WTC11 (cell line): Measurements from ENCODE around the gene MLST8. TPM values are rescaled to one million over a fixed set of nuclear protein-coding genes. Genes with fewer than 3 reads are reported as not detected.

Experiments
- ATAC-seq: fragments of 200-7000 bp; cut with Tn5 transposase; 2 replicates; pipeline ENCODE4 v1.10.0; 2021; ENCODE audit warnings: mild to moderate bottlenecking, moderate library complexity
- CTCF ChIA-PET: fragments of 300-600 bp; sonication (Branson Sonifier 250); formaldehyde crosslinking; loops from one replicate; lab custom pipeline; 2021; ENCODE audit warnings: antibody characterized with exemption; lab: Charles Lee
- POLR2A ChIA-PET: fragments of 350-600 bp; sonication (Branson Sonifier 250); formaldehyde crosslinking; loops from one replicate; lab custom pipeline; 2021; ENCODE audit warnings: antibody characterized with exemption; lab: Charles Lee
- DNase-seq: peaks from one replicate; pipeline ENCODE4 v3.0.0; 2021; ENCODE audit warnings: low spot score
- H3K27ac Mint-ChIP-seq: 2 replicates; pipeline ENCODE4 v1.8.0; 2021; ENCODE audit warnings: mixed read lengths
- H3K27me3 Mint-ChIP-seq: 2 replicates; pipeline ENCODE4 v1.8.0; 2021; ENCODE audit warnings: low read depth, mild to moderate bottlenecking, moderate library complexity, mixed read lengths
- H3K36me3 Mint-ChIP-seq: 2 replicates; pipeline ENCODE4 v1.8.0; 2021; ENCODE audit warnings: mixed read lengths
- H3K4me1 Mint-ChIP-seq: 2 replicates; pipeline ENCODE4 v1.8.0; 2022; ENCODE audit warnings: mixed read lengths
- H3K4me3 Mint-ChIP-seq: 2 replicates; pipeline ENCODE4 v1.8.0; 2021; ENCODE audit warnings: mild to moderate bottlenecking, moderate library complexity, mixed read lengths
- H3K9me3 Mint-ChIP-seq: 2 replicates; pipeline ENCODE4 v1.8.0; 2021; ENCODE audit warnings: mixed read lengths
- CDX4 ChIP-seq: fragments of 250-450 bp; sonication (Bioruptor Pico); IDR thresholded peaks from 2 replicates; pipeline ENCODE4 v1.9.0; 2021; ENCODE audit warnings: moderate library complexity, mild to moderate bottlenecking, inconsistent platforms, borderline replicate concordance
- CREM ChIP-seq: sonication (generic); formaldehyde crosslinking; IDR thresholded peaks from 2 replicates; pipeline ENCODE4 v1.8.1; 2022; ENCODE audit warnings: mild to moderate bottlenecking, missing genetic modification reagents, moderate library complexity
- E2F1 ChIP-seq: sonication (generic); formaldehyde crosslinking; IDR thresholded peaks from 2 replicates; pipeline ENCODE4 v1.8.0; 2022; ENCODE audit warnings: mild to moderate bottlenecking, missing genetic modification reagents
- FOXK1 ChIP-seq: sonication (generic); formaldehyde crosslinking; IDR thresholded peaks from 2 replicates; pipeline ENCODE4 v1.8.0; 2022; ENCODE audit warnings: mild to moderate bottlenecking, moderate library complexity, missing genetic modification reagents
- GRHL2 ChIP-seq: fragments of 250-450 bp; sonication (Bioruptor Pico); IDR thresholded peaks from 2 replicates; pipeline ENCODE4 v1.8.0; 2022; ENCODE audit warnings: mild to moderate bottlenecking, moderate library complexity; ENCODE audit not compliant: insufficient replicate concordance, severe bottlenecking
- GTF2I ChIP-seq: fragments of 250-450 bp; sonication (Bioruptor Pico); conservative IDR thresholded peaks from 2 replicates; pipeline ENCODE4 v1.4.0; 2021; ENCODE audit warnings: mild to moderate bottlenecking
- IRF1 ChIP-seq: sonication (generic); formaldehyde crosslinking; IDR thresholded peaks from 2 replicates; pipeline ENCODE4 v1.8.0; 2023; ENCODE audit warnings: missing genetic modification reagents
- JUN ChIP-seq: sonication (generic); formaldehyde crosslinking; IDR thresholded peaks from 2 replicates; pipeline ENCODE4 v1.8.0; 2023; ENCODE audit warnings: mild to moderate bottlenecking, missing genetic modification reagents
- OVOL2 ChIP-seq: fragments of 250-450 bp; sonication (Bioruptor Pico); IDR thresholded peaks from 2 replicates; pipeline ENCODE4 v1.9.0; 2021; ENCODE audit warnings: mild to moderate bottlenecking, borderline replicate concordance
- PRDM15 ChIP-seq: sonication (generic); formaldehyde crosslinking; IDR thresholded peaks from 2 replicates; pipeline ENCODE4 v1.8.0; 2022; ENCODE audit warnings: missing genetic modification reagents
- PRRX2 ChIP-seq: fragments of 250-450 bp; sonication (Bioruptor Pico); IDR thresholded peaks from 2 replicates; pipeline ENCODE4 v1.8.0; 2021; ENCODE audit warnings: mild to moderate bottlenecking
- RORB ChIP-seq: fragments of 250-450 bp; sonication (Bioruptor Pico); IDR thresholded peaks from 2 replicates; pipeline ENCODE4 v1.9.0; 2021; ENCODE audit warnings: mild to moderate bottlenecking
- TP53 ChIP-seq: sonication (generic); formaldehyde crosslinking; IDR thresholded peaks from 2 replicates; pipeline ENCODE4 v1.8.1; 2023; ENCODE audit warnings: mild to moderate bottlenecking, missing genetic modification reagents
- ZNF121 ChIP-seq: sonication (generic); formaldehyde crosslinking; IDR thresholded peaks from 2 replicates; pipeline ENCODE4 v1.8.0; 2023; ENCODE audit warnings: missing genetic modification reagents
- ZNF263 ChIP-seq: sonication (generic); formaldehyde crosslinking; IDR thresholded peaks from 2 replicates; pipeline ENCODE4 v1.8.1; 2022; ENCODE audit warnings: low read depth, mild to moderate bottlenecking, moderate library complexity, missing genetic modification reagents
- ZNF423 ChIP-seq: fragments of 250-450 bp; sonication (Bioruptor Pico); IDR thresholded peaks from 2 replicates; pipeline ENCODE4 v2.1.2; 2022; ENCODE audit warnings: mild to moderate bottlenecking, moderate library complexity
- total RNA-seq: library from RNA; stranded (reverse); gene quantifications from 3 replicates; pipeline ENCODE4 v1.2.3, GENCODE V29; 2021
- TF ChIP-seq, protein P1 (sequence below): fragments of 250-450 bp; sonication (Bioruptor Pico); IDR thresholded peaks from 2 replicates; pipeline ENCODE4 v2.1.2; 2022; ENCODE audit warnings: mild to moderate bottlenecking, moderate library complexity
- TF ChIP-seq, protein P2 (sequence below): sonication (generic); formaldehyde crosslinking; IDR thresholded peaks from 2 replicates; pipeline ENCODE4 v1.8.1; 2023; ENCODE audit warnings: mild to moderate bottlenecking, missing genetic modification reagents

MLST8 gene
- total RNA-seq, 1 experiment from 2014 or later: 71.6 TPM

GRCh38 chr16:2159175-2159838 lies 45.9 kb upstream of the MLST8 start (continued):
- TF ChIP-seq PRDM15 (CRISPR knock-in tag) (no peak), RORB (CRISPR knock-in tag) (no peak)

DNA sequence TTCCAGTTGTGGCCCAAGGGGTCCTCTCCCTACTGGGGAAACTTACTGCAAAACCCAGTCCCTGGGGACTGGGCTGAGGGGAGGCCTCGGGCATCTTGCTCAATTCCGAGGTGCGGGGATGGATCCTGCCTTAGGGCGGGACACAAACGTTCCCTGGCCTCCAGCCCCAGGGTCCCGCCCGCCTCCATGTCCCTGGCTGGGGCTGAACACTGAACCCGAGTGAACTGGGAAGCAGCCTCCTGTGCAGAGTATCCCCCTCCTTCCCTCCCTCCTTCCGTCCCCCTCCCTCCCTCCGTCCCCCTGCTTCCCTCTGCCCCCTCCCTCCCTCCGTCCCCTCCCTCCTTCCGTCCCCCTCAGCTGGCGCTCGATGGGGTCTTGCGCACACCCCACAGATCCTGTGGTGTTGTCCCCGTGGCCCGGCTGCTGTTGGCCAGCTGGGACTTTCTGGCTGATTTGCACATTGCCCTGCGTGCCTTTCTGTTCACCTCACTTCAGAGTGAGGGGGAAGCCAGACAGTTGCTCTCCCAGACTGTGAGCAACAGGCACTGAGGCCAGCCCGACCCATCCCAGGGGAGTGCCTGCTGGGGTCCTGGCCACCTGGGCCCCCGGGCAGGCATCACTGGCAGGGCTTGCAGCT lies 44.2 kb upstream of the MLST8 start:
- ChIA-PET POLR2A (no interaction called here), CTCF (interaction anchor here (0.8 to 1.3 kb wide), 2 partner anchors 20 to 34 kb away, joined by 3 to 5 read pairs; no protein-coding TSS in a partner anchor)
- no peak overlapping the region; the same call in 1 of the 2 replicates for H3K27ac Mint-ChIP-seq
- H3K9me3 Mint-ChIP-seq: no peaks in the 10 kb centered on the region
- DNase-seq (no peak), ATAC-seq (peak; percentile 21)
- peaks cover 26% of the 10 kb centered on the region for H3K4me1 Mint-ChIP-seq
- H3K36me3 Mint-ChIP-seq: peaks cover 10% of the 10 kb centered on the region
- TF ChIP-seq OVOL2 (CRISPR knock-in tag) (no peak), JUN (CRISPR knock-in tag) (no peak), GTF2I (no peak), IRF1 (CRISPR knock-in tag) (no peak)
- H3K4me3 Mint-ChIP-seq: no peak overlapping the region
- no peaks in the 10 kb centered on the region for H3K27me3 Mint-ChIP-seq

DNA sequence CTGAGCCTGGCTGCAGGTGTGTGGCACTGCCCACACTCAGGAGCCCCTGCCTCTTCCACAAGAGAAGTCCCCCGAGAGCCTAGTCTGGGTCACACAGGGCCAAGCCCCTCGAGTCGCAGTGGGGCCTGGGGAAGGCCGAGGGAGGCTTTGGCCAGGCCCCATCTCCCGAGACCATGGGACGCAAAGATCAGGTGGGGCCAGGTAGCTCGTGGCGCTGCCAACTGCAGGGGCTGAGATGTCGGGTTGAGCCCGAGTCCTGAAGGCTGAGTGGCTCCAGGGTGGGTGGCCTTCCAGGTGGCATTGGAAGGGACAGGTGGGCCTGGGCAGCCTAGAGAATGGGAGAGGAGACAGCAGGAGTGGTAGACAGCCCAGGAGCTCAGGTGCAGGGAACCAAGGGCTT lies 43.3 kb upstream of the MLST8 start:
- TF ChIP-seq GRHL2 (CRISPR knock-in tag) (no peak), FOXK1 (CRISPR knock-in tag) (no peak), RORB (CRISPR knock-in tag) (no peak), ZNF423 (CRISPR knock-in tag) (no peak)
- Mint-ChIP-seq H3K9me3 (no peaks in the 10 kb centered on the region), H3K27me3 (no peaks in the 10 kb centered on the region), H3K4me1 (peaks cover 18% of the 10 kb centered on the region), H3K4me3 (no peak overlapping the region), H3K27ac (peak overlapping the region; percentile 80), H3K36me3 (peaks cover 13% of the 10 kb centered on the region)
- ChIA-PET CTCF (interaction anchor here (0.8 kb wide), 1 partner anchor 33 kb away, joined by 3 read pairs; no protein-coding TSS in a partner anchor), POLR2A (no interaction called here)
- no peak for ATAC-seq
- DNase-seq: no peak

DNA sequence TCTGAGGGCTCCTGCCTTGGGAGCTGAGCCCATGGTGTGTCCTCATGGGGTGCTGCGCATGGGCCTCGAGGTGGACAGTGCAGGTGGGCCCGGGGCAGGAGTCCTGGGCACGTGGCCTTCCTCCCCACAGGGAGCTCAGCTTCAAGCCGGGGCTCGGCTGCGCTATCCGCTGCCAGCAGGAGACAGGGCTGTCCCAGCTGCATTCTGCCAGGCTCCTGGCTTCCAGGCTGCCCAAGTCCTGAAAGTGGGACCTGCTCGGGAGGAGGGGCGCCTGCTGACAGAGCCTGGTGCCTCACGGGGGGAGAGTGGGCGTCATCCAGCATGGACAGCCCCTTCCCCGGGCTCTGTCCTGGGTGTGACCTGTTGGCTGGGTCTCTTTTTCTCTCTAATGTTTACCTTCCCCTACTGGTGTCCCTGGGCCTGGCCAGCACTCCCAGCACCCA lies 42.6 kb upstream of the MLST8 start:
- POLR2A ChIA-PET: no interaction called here
- TF ChIP-seq ZNF121 (CRISPR knock-in tag) (no peak), CREM (CRISPR knock-in tag) (no peak), PRRX2 (CRISPR knock-in tag) (no peak), ZNF263 (CRISPR knock-in tag) (no peak), E2F1 (CRISPR knock-in tag) (no peak), CDX4 (CRISPR knock-in tag) (no peak), TP53 (CRISPR knock-in tag) (no peak)
- TF ChIP-seq, protein P1, sequence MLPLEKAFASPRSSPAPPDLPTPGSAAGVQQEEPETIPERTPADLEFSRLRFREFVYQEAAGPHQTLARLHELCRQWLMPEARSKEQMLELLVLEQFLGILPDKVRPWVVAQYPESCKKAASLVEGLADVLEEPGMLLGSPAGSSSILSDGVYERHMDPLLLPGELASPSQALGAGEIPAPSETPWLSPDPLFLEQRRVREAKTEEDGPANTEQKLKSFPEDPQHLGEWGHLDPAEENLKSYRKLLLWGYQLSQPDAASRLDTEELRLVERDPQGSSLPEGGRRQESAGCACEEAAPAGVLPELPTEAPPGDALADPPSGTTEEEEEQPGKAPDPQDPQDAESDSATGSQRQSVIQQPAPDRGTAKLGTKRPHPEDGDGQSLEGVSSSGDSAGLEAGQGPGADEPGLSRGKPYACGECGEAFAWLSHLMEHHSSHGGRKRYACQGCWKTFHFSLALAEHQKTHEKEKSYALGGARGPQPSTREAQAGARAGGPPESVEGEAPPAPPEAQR: no peak
- TF ChIP-seq, protein P2, sequence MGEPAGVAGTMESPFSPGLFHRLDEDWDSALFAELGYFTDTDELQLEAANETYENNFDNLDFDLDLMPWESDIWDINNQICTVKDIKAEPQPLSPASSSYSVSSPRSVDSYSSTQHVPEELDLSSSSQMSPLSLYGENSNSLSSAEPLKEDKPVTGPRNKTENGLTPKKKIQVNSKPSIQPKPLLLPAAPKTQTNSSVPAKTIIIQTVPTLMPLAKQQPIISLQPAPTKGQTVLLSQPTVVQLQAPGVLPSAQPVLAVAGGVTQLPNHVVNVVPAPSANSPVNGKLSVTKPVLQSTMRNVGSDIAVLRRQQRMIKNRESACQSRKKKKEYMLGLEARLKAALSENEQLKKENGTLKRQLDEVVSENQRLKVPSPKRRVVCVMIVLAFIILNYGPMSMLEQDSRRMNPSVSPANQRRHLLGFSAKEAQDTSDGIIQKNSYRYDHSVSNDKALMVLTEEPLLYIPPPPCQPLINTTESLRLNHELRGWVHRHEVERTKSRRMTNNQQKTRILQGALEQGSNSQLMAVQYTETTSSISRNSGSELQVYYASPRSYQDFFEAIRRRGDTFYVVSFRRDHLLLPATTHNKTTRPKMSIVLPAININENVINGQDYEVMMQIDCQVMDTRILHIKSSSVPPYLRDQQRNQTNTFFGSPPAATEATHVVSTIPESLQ (CRISPR knock-in tag): no peak

More for the DNA sequence above, 42.6 kb upstream of the MLST8 start:
- CTCF ChIA-PET: no interaction called here
- DNase-seq (no peak), ATAC-seq (no peak)
- no peaks in the 10 kb centered on the region for H3K27me3 Mint-ChIP-seq
- H3K4me3 Mint-ChIP-seq: no peak overlapping the region
- no peak overlapping the region for H3K27ac Mint-ChIP-seq
- H3K9me3 Mint-ChIP-seq: no peaks in the 10 kb centered on the region
- peaks cover 13% of the 10 kb centered on the region for H3K36me3 Mint-ChIP-seq
- peaks cover 11% of the 10 kb centered on the region for H3K4me1 Mint-ChIP-seq
